Trophoblast cell (in vitro differentiated cells and primary cell): ENCODE measurements around the gene FNDC3B.

ENCODE experiments used
- DNase-seq, 2 donors: peaks; one replicate each; pipeline ENCODE4 v3.0.0-alpha.2; 2016
- H2AFZ ChIP-seq: 2 replicates; pipeline ENCODE4 v1.6.1; 2013; ENCODE audit warnings: low read length, moderate library complexity, mild to moderate bottlenecking; ENCODE audit not compliant: insufficient read depth, poor library complexity
- H2AK5ac ChIP-seq: 2 replicates; pipeline ENCODE4 v1.6.1; 2013; ENCODE audit warnings: mild to moderate bottlenecking, low read length
- H2BK120ac ChIP-seq: 2 replicates; pipeline ENCODE4 v1.6.1; 2013; ENCODE audit warnings: low read length, mild to moderate bottlenecking, moderate library complexity; ENCODE audit not compliant: insufficient read depth, poor library complexity
- H2BK12ac ChIP-seq: 2 replicates; pipeline ENCODE4 v1.6.1; 2013; ENCODE audit warnings: mild to moderate bottlenecking, low read length, moderate library complexity
- H2BK5ac ChIP-seq: 2 replicates; pipeline ENCODE4 v1.6.1; 2013; ENCODE audit warnings: low read length, low read depth, moderate library complexity, mild to moderate bottlenecking; ENCODE audit not compliant: poor library complexity
- H3K14ac ChIP-seq: 2 replicates; pipeline ENCODE4 v1.6.1; 2013; ENCODE audit warnings: mild to moderate bottlenecking, low read length
- H3K18ac ChIP-seq: 2 replicates; pipeline ENCODE4 v1.6.1; 2013; ENCODE audit warnings: mild to moderate bottlenecking, low read length
- H3K23ac ChIP-seq: 2 replicates; pipeline ENCODE4 v1.6.1; 2013; ENCODE audit warnings: low read length
- H3K27ac ChIP-seq: 2 replicates; pipeline ENCODE4 v1.5.1; 2013; ENCODE audit warnings: low read depth, mild to moderate bottlenecking, inconsistent platforms, low read length, moderate library complexity
- H3K27me3 ChIP-seq: 2 replicates; pipeline ENCODE4 v1.6.1; 2013; ENCODE audit warnings: inconsistent platforms, mild to moderate bottlenecking, low read length, moderate library complexity; ENCODE audit not compliant: insufficient read depth
- H3K36me3 ChIP-seq, 2 experiments: 1 replicate in 1 of 2; 2 replicates in 1 of 2; pipeline ENCODE4 v1.6.1; 2013; ENCODE audit warnings: low read length in 2 of 2, mild to moderate bottlenecking in 2 of 2, moderate library complexity in 1 of 2; ENCODE audit not compliant: insufficient read depth in 2 of 2, control insufficient read depth in 1 of 2
- H3K4ac ChIP-seq: 2 replicates; pipeline ENCODE4 v1.6.1; 2013; ENCODE audit warnings: low read depth, mild to moderate bottlenecking, low read length, moderate library complexity
- H3K4me1 ChIP-seq, 2 experiments: 1 replicate in 1 of 2; 2 replicates in 1 of 2; pipeline ENCODE4 v1.6.1; 2013; ENCODE audit warnings: low read length in 2 of 2, mild to moderate bottlenecking in 2 of 2, moderate library complexity in 1 of 2; ENCODE audit not compliant: insufficient read depth in 2 of 2, control insufficient read depth in 1 of 2
- H3K4me2 ChIP-seq: 2 replicates; pipeline ENCODE4 v1.6.1; 2013; ENCODE audit warnings: inconsistent platforms, mild to moderate bottlenecking, low read length, moderate library complexity
- H3K4me3 ChIP-seq: 2 replicates; pipeline ENCODE4 v1.5.1; 2013; ENCODE audit warnings: mild to moderate bottlenecking, low read depth, low read length, inconsistent platforms
- H3K79me1 ChIP-seq: one replicate; pipeline ENCODE4 v1.6.1; 2013; ENCODE audit warnings: low read length
- H3K79me2 ChIP-seq: 2 replicates; pipeline ENCODE4 v1.6.1; 2013; ENCODE audit warnings: low read length, mild to moderate bottlenecking; ENCODE audit not compliant: control insufficient read depth, insufficient read depth, poor library complexity
- H3K9ac ChIP-seq: 2 replicates; pipeline ENCODE4 v1.6.1; 2013; ENCODE audit warnings: mild to moderate bottlenecking, low read length
- H3K9me3 ChIP-seq: 2 replicates; pipeline ENCODE4 v1.6.1; 2013; ENCODE audit warnings: low read depth, mild to moderate bottlenecking, control low read depth, inconsistent platforms, low read length; ENCODE audit not compliant: insufficient read depth
- H4K12ac ChIP-seq: 2 replicates; pipeline ENCODE4 v1.6.1; 2013; ENCODE audit warnings: low read depth, mild to moderate bottlenecking, low read length, moderate library complexity
- H4K8ac ChIP-seq: 2 replicates; pipeline ENCODE4 v1.6.1; 2013; ENCODE audit warnings: low read depth, mild to moderate bottlenecking, low read length, moderate library complexity
- H4K91ac ChIP-seq: one replicate; pipeline ENCODE4 v1.6.1; 2013; ENCODE audit warnings: low read depth, mild to moderate bottlenecking, low read length, moderate library complexity
- WGBS: extraction: QIAGEN DNeasy Blood & Tissue Kit; methylation state at CpG from one replicate; pipeline ENCODE4 v1.1.7; 2013; ENCODE audit warnings: missing lambda C conversion rate; ENCODE audit not compliant: insufficient read length, insufficient coverage; ENCODE audit errors: extremely low coverage; 5-methylcytosine and 5-hydroxymethylcytosine counted together

The FNDC3B gene

GRCh38 chr3:172034786-172035685 is 4.3 kb upstream of the FNDC3B start:
- Histone ChIP-seq H2BK12ac (no peak overlapping the region), H3K79me2 (peaks cover 6% of the 10 kb centered on the region), H2BK5ac (no peak overlapping the region), H3K27ac (no peak overlapping the region), H4K12ac (no peak overlapping the region), H3K9ac (no peak overlapping the region), H3K79me1 (peaks cover 6% of the 10 kb centered on the region), H3K23ac (no peak overlapping the region), H3K4me3 (no peak overlapping the region), H4K91ac (no peak overlapping the region), H3K4me1 (no peaks in the 10 kb centered on the region), H3K14ac (no peak overlapping the region), H3K9me3 (no peaks in the 10 kb centered on the region), H2AFZ (no peak overlapping the region), H2AK5ac (no peak overlapping the region), H2BK120ac (no peak overlapping the region), H3K4me2 (no peak overlapping the region), H3K4ac (no peak overlapping the region), H3K18ac (no peak overlapping the region), H3K36me3 (no peaks in the 10 kb centered on the region), H3K27me3 (no peaks in the 10 kb centered on the region), H4K8ac (no peak overlapping the region)
- WGBS: no CpG with 5 or more reads among the region's 9 CpGs
- DNase-seq: peak; percentile 11 to 70

- Histone ChIP-seq H3K36me3 (no peaks in the 10 kb centered on the region), H3K79me1 (peaks cover 19% of the 10 kb centered on the region), H3K79me2 (peaks cover 20% of the 10 kb centered on the region), H2BK120ac (no peak overlapping the region), H3K27me3 (no peaks in the 10 kb centered on the region), H3K4me2 (no peak overlapping the region), H2BK5ac (no peak overlapping the region), H3K4me3 (no peak overlapping the region), H2BK12ac (no peak overlapping the region), H3K27ac (no peak overlapping the region), H3K4ac (no peak overlapping the region), H4K91ac (no peak overlapping the region), H3K9me3 (no peaks in the 10 kb centered on the region), H2AFZ (no peak overlapping the region), H3K14ac (no peak overlapping the region), H4K8ac (no peak overlapping the region), H2AK5ac (no peak overlapping the region), H4K12ac (no peak overlapping the region), H3K4me1 (peaks cover 0 to 3% of the 10 kb centered on the region in 2 experiments), H3K18ac (no peak overlapping the region), H3K23ac (no peak overlapping the region), H3K9ac (no peak overlapping the region)
- DNase-seq: no peak
Measured at GRCh38 chr3:172036541-172037215, 2.7 kb upstream of the FNDC3B start.

- H3K79me1 ChIP-seq: peaks cover 20% of the 10 kb centered on the region
- H3K27me3 ChIP-seq: no peaks in the 10 kb centered on the region
- no peak overlapping the region for H4K8ac ChIP-seq
- peaks cover 0 to 4% of the 10 kb centered on the region in 2 experiments for H3K4me1 ChIP-seq
- no peaks in the 10 kb centered on the region for H3K36me3 ChIP-seq
- H3K27ac ChIP-seq: no peak overlapping the region
- WGBS: no CpG with 5 or more reads among the region's 12 CpGs
- no peak overlapping the region for H4K12ac ChIP-seq
- no peak overlapping the region for H2BK12ac ChIP-seq
- H2AK5ac ChIP-seq: no peak overlapping the region
- H3K18ac ChIP-seq: no peak overlapping the region
- no peaks in the 10 kb centered on the region for H3K9me3 ChIP-seq
- no peak overlapping the region for H3K4ac ChIP-seq
- H3K79me2 ChIP-seq: peaks cover 23% of the 10 kb centered on the region
- no peak for DNase-seq
- no peak overlapping the region for H2AFZ ChIP-seq
- peak overlapping the region; percentile 54 for H3K4me2 ChIP-seq
- H3K9ac ChIP-seq: no peak overlapping the region
- H2BK5ac ChIP-seq: no peak overlapping the region
- no peak overlapping the region for H3K4me3 ChIP-seq
- no peak overlapping the region for H3K23ac ChIP-seq
- no peak overlapping the region for H3K14ac ChIP-seq
- H4K91ac ChIP-seq: no peak overlapping the region
- H2BK120ac ChIP-seq: no peak overlapping the region
Measured at GRCh38 chr3:172038798-172039435, 461 bp upstream of the FNDC3B start.

DNA sequence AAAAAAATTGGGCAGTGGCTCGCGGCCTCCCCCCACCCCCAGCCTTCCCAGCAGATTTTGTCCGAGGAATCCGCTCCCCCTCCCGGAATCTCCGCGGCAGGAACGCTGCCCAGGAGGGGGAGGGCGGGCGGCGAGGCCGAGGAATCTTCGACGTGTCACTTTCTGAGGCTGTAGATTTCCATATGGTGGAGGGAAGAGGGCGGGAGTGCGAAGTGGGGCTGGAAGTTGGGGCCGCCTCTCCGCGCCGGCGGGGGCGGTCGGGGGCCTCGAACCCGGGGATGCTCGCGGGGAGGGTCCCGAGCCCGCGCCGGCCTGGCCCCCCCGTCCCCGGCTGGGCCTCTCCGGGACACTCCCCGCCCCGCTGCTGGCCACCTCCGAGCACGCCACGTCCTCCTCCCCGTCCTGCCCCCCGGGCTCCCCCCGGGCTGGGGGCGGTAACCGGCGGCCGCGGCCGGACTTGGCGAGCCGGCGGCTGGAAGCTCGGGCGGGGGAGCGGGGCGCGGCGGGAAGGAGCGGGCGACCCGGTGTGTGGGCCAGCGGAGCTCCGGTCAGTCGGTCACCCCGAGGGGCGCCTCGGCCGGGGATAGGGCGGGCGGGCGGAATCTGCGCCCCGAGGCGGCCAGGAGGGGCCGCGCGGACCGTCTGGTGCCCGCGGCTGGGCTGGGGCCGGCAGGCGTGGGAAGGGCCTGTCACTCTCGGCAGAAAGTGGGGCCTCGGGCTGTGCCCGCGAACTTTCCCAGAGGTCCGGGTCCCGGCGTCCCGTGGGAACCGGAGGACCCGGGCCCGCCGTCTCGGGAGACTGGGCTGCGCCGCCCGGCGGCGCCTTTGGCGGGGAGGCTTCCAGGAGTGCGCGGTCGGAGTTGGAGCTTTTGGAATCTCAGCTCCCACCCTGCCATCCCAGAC is 951 bp downstream of the FNDC3B start:
- H3K27me3 ChIP-seq: no peaks in the 10 kb centered on the region
- H3K79me2 ChIP-seq: peaks cover 25% of the 10 kb centered on the region
- peak overlapping the region; percentile 93 for H4K12ac ChIP-seq
- peak; percentile 82 to 93 for DNase-seq
- H3K14ac ChIP-seq: peak overlapping the region; percentile 91
- H3K4me1 ChIP-seq: peaks cover 0 to 4% of the 10 kb centered on the region in 2 experiments
- H3K18ac ChIP-seq: peak overlapping the region; percentile 83
- H3K9ac ChIP-seq: peak overlapping the region; percentile 99
- no CpG with 5 or more reads among the region's 103 CpGs for WGBS
- H4K8ac ChIP-seq: peak overlapping the region; percentile 86
- H2AFZ ChIP-seq: peak overlapping the region; percentile 50
- peak overlapping the region; percentile 84 for H2BK12ac ChIP-seq
- H3K9me3 ChIP-seq: no peaks in the 10 kb centered on the region
- H3K4me2 ChIP-seq: peak overlapping the region; percentile 87
- no peak overlapping the region for H3K23ac ChIP-seq
- H3K79me1 ChIP-seq: peaks cover 20% of the 10 kb centered on the region
- peak overlapping the region; percentile 100 for H2BK5ac ChIP-seq
- peak overlapping the region; percentile 93 for H3K4me3 ChIP-seq
- peaks cover 0 to 2% of the 10 kb centered on the region in 2 experiments for H3K36me3 ChIP-seq
- peak overlapping the region; percentile 99 for H4K91ac ChIP-seq
- peak overlapping the region; percentile 99 for H3K27ac ChIP-seq
- H2BK120ac ChIP-seq: peak overlapping the region; percentile 87
- peak overlapping the region; percentile 100 for H3K4ac ChIP-seq
- H2AK5ac ChIP-seq: peak overlapping the region; percentile 68
